ENCODE data around the gene DCC.

The DCC gene

GRCh38 chr18:52342456-52342855 lies 2.5 kb downstream of the DCC start:
- Histone ChIP-seq H3K27ac (ENCODE audit: low read length, poor library complexity, severe bottlenecking) (no peak overlapping the region), H3K23ac (ENCODE audit: low read length in 2 of 2) (no peak overlapping the region), H3K27me3 (ENCODE audit: control insufficient read depth in 1 of 2, insufficient read depth in 1 of 2, low read length in 2 of 2) (peaks cover 38 to 58% of the 10 kb centered on the region in 2 experiments), H2BK15ac (ENCODE audit: low read depth, poor library complexity, severe bottlenecking) (no peak overlapping the region), H3K4me1 (ENCODE audit: control insufficient read depth, insufficient read depth, low read depth, low read length) (peaks cover 6% of the 10 kb centered on the region), H3K9me3 (ENCODE audit: control insufficient read depth, low read length) (no peaks in the 10 kb centered on the region), H3K18ac (ENCODE audit: low read depth in 1 of 2, low read length in 2 of 2) (no peak overlapping the region), H4K91ac (ENCODE audit: low read length) (no peak overlapping the region), H4K8ac (ENCODE audit: low read length) (no peak overlapping the region), H3K4me3 (ENCODE audit: insufficient read depth in 1 of 2, low read depth in 1 of 2, low read length in 2 of 2) (no peak overlapping the region), H3K79me1 (replicated peaks; ENCODE audit: low read length, poor library complexity, severe bottlenecking) (no peaks in the 10 kb centered on the region), H3K9ac (ENCODE audit: low read length) (no peak overlapping the region), H3K14ac (ENCODE audit: low read length in 2 of 2) (no peak overlapping the region), H3K36me3 (ENCODE audit: control insufficient read depth in 1 of 2, insufficient read depth in 2 of 2, low read depth in 1 of 2, low read length in 2 of 2) (no peaks in the 10 kb centered on the region), H2BK12ac (ENCODE audit: low read length in 2 of 2) (no peak overlapping the region), H2BK120ac (ENCODE audit: low read depth, low read length) (no peak overlapping the region), H3K4ac (ENCODE audit: low read depth in 1 of 2, low read length in 2 of 2) (no peak overlapping the region), H2AFZ (ENCODE audit: low read depth, low read length) (no peak overlapping the region), H2AK5ac (ENCODE audit: low read length, severe bottlenecking) (no peak overlapping the region), H3K4me2 (ENCODE audit: low read length, poor library complexity, severe bottlenecking) (no peak overlapping the region), H2BK5ac (ENCODE audit: low read depth, low read length, poor library complexity, severe bottlenecking) (no peak overlapping the region)
- no peak for DNase-seq
- WGBS = 54% methylated on average over 5 of the region's 6 CpGs

GRCh38 chr18:52343138-52343537 lies 3.1 kb downstream of the DCC start:
- H4K8ac ChIP-seq (ENCODE audit: low read length) = no peak overlapping the region
- H3K18ac ChIP-seq (ENCODE audit: low read depth in 1 of 2, low read length in 2 of 2) = no peak overlapping the region
- H2BK5ac ChIP-seq (ENCODE audit: low read depth, low read length, poor library complexity, severe bottlenecking) = no peak overlapping the region
- H2BK15ac ChIP-seq (ENCODE audit: low read depth, poor library complexity, severe bottlenecking) = no peak overlapping the region
- peaks cover 38 to 58% of the 10 kb centered on the region in 2 experiments for H3K27me3 ChIP-seq (ENCODE audit: control insufficient read depth in 1 of 2, insufficient read depth in 1 of 2, low read length in 2 of 2)
- H2BK12ac ChIP-seq (ENCODE audit: low read length in 2 of 2) = no peak overlapping the region
- no peak overlapping the region for H2AFZ ChIP-seq (ENCODE audit: low read depth, low read length)
- no peak overlapping the region for H3K4me2 ChIP-seq (ENCODE audit: low read length, poor library complexity, severe bottlenecking)
- no peak for DNase-seq
- no peak overlapping the region for H3K23ac ChIP-seq (ENCODE audit: low read length in 2 of 2)
- no peaks in the 10 kb centered on the region for H3K9me3 ChIP-seq (ENCODE audit: control insufficient read depth, low read length)
- H4K91ac ChIP-seq (ENCODE audit: low read length) = no peak overlapping the region
- no peak overlapping the region for H3K27ac ChIP-seq (ENCODE audit: low read length, poor library complexity, severe bottlenecking)
- no peak overlapping the region for H3K9ac ChIP-seq (ENCODE audit: low read length)
- H3K4me3 ChIP-seq (ENCODE audit: insufficient read depth in 1 of 2, low read depth in 1 of 2, low read length in 2 of 2) = no peak overlapping the region
- H3K4ac ChIP-seq (ENCODE audit: low read depth in 1 of 2, low read length in 2 of 2) = no peak overlapping the region
- H2BK120ac ChIP-seq (ENCODE audit: low read depth, low read length) = no peak overlapping the region
- no peak overlapping the region for H3K14ac ChIP-seq (ENCODE audit: low read length in 2 of 2)
- H3K36me3 ChIP-seq (ENCODE audit: control insufficient read depth in 1 of 2, insufficient read depth in 2 of 2, low read depth in 1 of 2, low read length in 2 of 2) = no peaks in the 10 kb centered on the region
- H2AK5ac ChIP-seq (ENCODE audit: low read length, severe bottlenecking) = no peak overlapping the region
- WGBS = 58% methylated on average over 2 of the region's 2 CpGs
- H3K4me1 ChIP-seq (ENCODE audit: control insufficient read depth, insufficient read depth, low read depth, low read length) = peaks cover 6% of the 10 kb centered on the region
- no peaks in the 10 kb centered on the region for H3K79me1 ChIP-seq (replicated peaks; ENCODE audit: low read length, poor library complexity, severe bottlenecking)

- Histone ChIP-seq H4K8ac (ENCODE audit: low read length) (no peak overlapping the region), H3K36me3 (ENCODE audit: control insufficient read depth in 1 of 2, insufficient read depth in 2 of 2, low read depth in 1 of 2, low read length in 2 of 2) (no peaks in the 10 kb centered on the region), H3K4me1 (ENCODE audit: control insufficient read depth, insufficient read depth, low read depth, low read length) (peaks cover 6% of the 10 kb centered on the region), H2BK15ac (ENCODE audit: low read depth, poor library complexity, severe bottlenecking) (no peak overlapping the region), H3K27ac (ENCODE audit: low read length, poor library complexity, severe bottlenecking) (no peak overlapping the region), H3K9ac (ENCODE audit: low read length) (no peak overlapping the region), H2AK5ac (ENCODE audit: low read length, severe bottlenecking) (no peak overlapping the region), H2BK120ac (ENCODE audit: low read depth, low read length) (no peak overlapping the region), H3K4me2 (ENCODE audit: low read length, poor library complexity, severe bottlenecking) (no peak overlapping the region), H2BK5ac (ENCODE audit: low read depth, low read length, poor library complexity, severe bottlenecking) (no peak overlapping the region), H3K4ac (ENCODE audit: low read depth in 1 of 2, low read length in 2 of 2) (no peak overlapping the region), H2AFZ (ENCODE audit: low read depth, low read length) (no peak overlapping the region), H3K23ac (ENCODE audit: low read length in 2 of 2) (no peak overlapping the region), H4K91ac (ENCODE audit: low read length) (no peak overlapping the region), H3K14ac (ENCODE audit: low read length in 2 of 2) (no peak overlapping the region), H3K18ac (ENCODE audit: low read depth in 1 of 2, low read length in 2 of 2) (no peak overlapping the region), H3K27me3 (ENCODE audit: control insufficient read depth in 1 of 2, insufficient read depth in 1 of 2, low read length in 2 of 2) (peaks cover 38 to 58% of the 10 kb centered on the region in 2 experiments), H3K9me3 (ENCODE audit: control insufficient read depth, low read length) (no peaks in the 10 kb centered on the region), H2BK12ac (ENCODE audit: low read length in 2 of 2) (no peak overlapping the region), H3K4me3 (ENCODE audit: insufficient read depth in 1 of 2, low read depth in 1 of 2, low read length in 2 of 2) (no peak overlapping the region), H3K79me1 (replicated peaks; ENCODE audit: low read length, poor library complexity, severe bottlenecking) (no peaks in the 10 kb centered on the region)
- 63% methylated on average over 5 of the region's 6 CpGs for WGBS
- DNase-seq = no peak
Observed at GRCh38 chr18:52343731-52344340, 3.8 kb downstream of the DCC start.

- Histone ChIP-seq H2AK5ac (ENCODE audit: low read length, severe bottlenecking) (no peak overlapping the region), H3K27me3 (ENCODE audit: control insufficient read depth in 1 of 2, insufficient read depth in 1 of 2, low read length in 2 of 2) (peaks cover 27 to 51% of the 10 kb centered on the region in 2 experiments), H2BK12ac (ENCODE audit: low read length in 2 of 2) (no peak overlapping the region), H3K4me2 (ENCODE audit: low read length, poor library complexity, severe bottlenecking) (no peak overlapping the region), H3K4me1 (ENCODE audit: control insufficient read depth, insufficient read depth, low read depth, low read length) (peaks cover 6% of the 10 kb centered on the region), H2BK120ac (ENCODE audit: low read depth, low read length) (no peak overlapping the region), H4K8ac (ENCODE audit: low read length) (no peak overlapping the region), H3K79me1 (replicated peaks; ENCODE audit: low read length, poor library complexity, severe bottlenecking) (no peaks in the 10 kb centered on the region), H3K14ac (ENCODE audit: low read length in 2 of 2) (no peak overlapping the region), H3K4ac (ENCODE audit: low read depth in 1 of 2, low read length in 2 of 2) (no peak overlapping the region), H3K9ac (ENCODE audit: low read length) (no peak overlapping the region), H2BK15ac (ENCODE audit: low read depth, poor library complexity, severe bottlenecking) (no peak overlapping the region), H3K36me3 (ENCODE audit: control insufficient read depth in 1 of 2, insufficient read depth in 2 of 2, low read depth in 1 of 2, low read length in 2 of 2) (no peaks in the 10 kb centered on the region), H3K18ac (ENCODE audit: low read depth in 1 of 2, low read length in 2 of 2) (no peak overlapping the region), H4K91ac (ENCODE audit: low read length) (no peak overlapping the region), H3K23ac (ENCODE audit: low read length in 2 of 2) (no peak overlapping the region), H3K9me3 (ENCODE audit: control insufficient read depth, low read length) (no peaks in the 10 kb centered on the region), H3K27ac (ENCODE audit: low read length, poor library complexity, severe bottlenecking) (no peak overlapping the region), H2AFZ (ENCODE audit: low read depth, low read length) (no peak overlapping the region), H3K4me3 (ENCODE audit: insufficient read depth in 1 of 2, low read depth in 1 of 2, low read length in 2 of 2) (no peak overlapping the region), H2BK5ac (ENCODE audit: low read depth, low read length, poor library complexity, severe bottlenecking) (no peak overlapping the region)
- DNase-seq = no peak
Observed at GRCh38 chr18:52344881-52345280, 4.9 kb downstream of the DCC start.

All from mesenchymal stem cell (in vitro differentiated cells and primary cell).